Astrocyte of the spinal cord (primary cell): Measurements from ENCODE around the gene MACROD2.

ENCODE experiments used
- DNase-seq: peaks from one replicate; pipeline ENCODE4 v3.0.0; 2011; ENCODE audit warnings: low read depth, low spot score
- H3K4me3 ChIP-seq: 2 replicates; pipeline ENCODE4 v1.5.1; 2011; ENCODE audit warnings: low read depth, mild to moderate bottlenecking, low read length, moderate library complexity
- CTCF ChIP-seq: IDR thresholded peaks from 2 replicates; pipeline ENCODE4 v1.5.1; 2012; ENCODE audit warnings: low read depth, mild to moderate bottlenecking, low read length, inconsistent platforms
- in situ Hi-C: cut with HindIII; loops from 2 replicates; pipeline ENCODE4 v1.10.0; 2017; ENCODE audit warnings: low sequenced_read_pairs

Gene MACROD2

GRCh38 chr20:15146948-15147347 lies 1151.6 kb downstream of the MACROD2 start:
- no peak overlapping the region for H3K4me3 ChIP-seq
- in situ Hi-C loops: no loop called here
- no peak for DNase-seq
- TF ChIP-seq CTCF: no peak

- in situ Hi-C loops: no loop called here
- H3K4me3 ChIP-seq: no peak overlapping the region
- no peak for DNase-seq
- TF ChIP-seq CTCF: no peak
These were observed 1158.8 kb downstream of the MACROD2 start for GRCh38 chr20:15154070-15154469.

- in situ Hi-C loops: no loop called here
- no peak for DNase-seq
- no peak for TF ChIP-seq CTCF
- H3K4me3 ChIP-seq: no peak overlapping the region
These were observed 1160.6 kb downstream of the MACROD2 start for GRCh38 chr20:15155848-15156401.

- no peak for DNase-seq
- no peak for TF ChIP-seq CTCF
- H3K4me3 ChIP-seq: no peak overlapping the region
- in situ Hi-C loops: no loop called here
These were observed 1163.2 kb downstream of the MACROD2 start for GRCh38 chr20:15158533-15158932.

GRCh38 chr20:15162079-15162647 lies 1166.8 kb downstream of the MACROD2 start:
- H3K4me3 ChIP-seq: no peak overlapping the region
- in situ Hi-C loops: no loop called here
- no peak for TF ChIP-seq CTCF
- no peak for DNase-seq

- no peak overlapping the region for H3K4me3 ChIP-seq
- DNase-seq: no peak
- in situ Hi-C loops: no loop called here
- TF ChIP-seq CTCF: no peak
These were observed 1168.3 kb downstream of the MACROD2 start for GRCh38 chr20:15163632-15164031.

GRCh38 chr20:15164726-15165125 lies 1169.4 kb downstream of the MACROD2 start:
- DNase-seq: no peak
- H3K4me3 ChIP-seq: no peak overlapping the region
- TF ChIP-seq CTCF: no peak
- in situ Hi-C loops: no loop called here
